Ascending aorta (tissue), 2 donors: ENCODE measurements around the gene CENPP. TPM values are rescaled to one million over a fixed set of nuclear protein-coding genes. Genes with fewer than 3 reads are reported as not detected.

Experiments used
- DNase-seq, 2 donors: peaks; one replicate each; pipeline ENCODE4 v3.0.0-alpha.2; 2019; ENCODE audit warnings: low spot score in 2 of 2
- H3K27ac ChIP-seq, 2 donors: fragments of 200-600 bp; sonication (generic); one replicate each; pipeline ENCODE4 v1.5.1; 2016 to 2017; ENCODE audit warnings: mild to moderate bottlenecking in 1 of 2
- H3K27me3 ChIP-seq: fragments of 200-600 bp; sonication (generic); one replicate; pipeline ENCODE4 v1.5.1; 2017
- H3K36me3 ChIP-seq, 2 donors: fragments of 200-600 bp; sonication (generic); one replicate each; pipeline ENCODE4 v1.5.1; 2016
- H3K4me1 ChIP-seq, 2 donors: fragments of 200-600 bp; sonication (generic); one replicate each; pipeline ENCODE4 v1.5.1; 2016 to 2017; ENCODE audit warnings: mild to moderate bottlenecking in 1 of 2
- H3K4me3 ChIP-seq, 2 donors: fragments of 200-600 bp; sonication (generic); one replicate each; pipeline ENCODE4 v1.5.1; 2016 to 2017; ENCODE audit warnings: mild to moderate bottlenecking in 1 of 2
- H3K9me3 ChIP-seq, 2 donors: fragments of 200-600 bp; sonication (generic); one replicate each; pipeline ENCODE4 v1.5.1; 2016
- CTCF ChIP-seq, 3 experiments: fragments of 200-600 bp in 2 of 3; fragments of 450-650 bp in 1 of 3; sonication (generic) in 2 of 3; IDR thresholded peaks; one replicate each; pipeline ENCODE4 v1.5.1; 2016 to 2019; ENCODE audit warnings: antibody characterized with exemption in 3 of 3, mild to moderate bottlenecking in 1 of 3, moderate library complexity in 1 of 3
- intact Hi-C: fragments of 100-400 bp; cut with DNase I; formaldehyde crosslinking; loops from one replicate; pipeline ENCODE4 v1.15.1; 2023
- total RNA-seq: library from RNA; depleted of rRNA; stranded (reverse); fragments of >200 nt; gene quantifications from one replicate; pipeline ENCODE4 v1.1.0, GENCODE V29; 2016

Gene CENPP
- total RNA-seq, 1 donor from 2014 or later = 0.43 TPM

- intact Hi-C loops = no loop called here
- no peak for DNase-seq
- Histone ChIP-seq H3K27me3 (no peaks in the 10 kb centered on the region), H3K4me3 (no peak overlapping the region), H3K4me1 (no peaks in the 10 kb centered on the region), H3K36me3 (no peaks in the 10 kb centered on the region), H3K9me3 (no peaks in the 10 kb centered on the region), H3K27ac (no peak overlapping the region)
- no peak for TF ChIP-seq CTCF (IDR thresholded peaks at IDR 0.05)
Observed at GRCh38 chr9:92432350-92432749, 106.6 kb downstream of the CENPP start.

- no peaks in the 10 kb centered on the region for H3K27me3 ChIP-seq
- intact Hi-C loops = no loop called here
Observed at GRCh38 chr9:92432972-92433548, 107.3 kb downstream of the CENPP start.

GRCh38 chr9:92435263-92435662 is 109.5 kb downstream of the CENPP start:
- Histone ChIP-seq H3K4me1 (peaks cover 0 to 14% of the 10 kb centered on the region in 2 donors), H3K36me3 (no peaks in the 10 kb centered on the region), H3K27ac (no peak overlapping the region), H3K9me3 (no peaks in the 10 kb centered on the region), H3K27me3 (no peaks in the 10 kb centered on the region), H3K4me3 (no peak overlapping the region)
- intact Hi-C loops = no loop called here
- DNase-seq = no peak
- no peak for TF ChIP-seq CTCF (IDR thresholded peaks at IDR 0.05)

More at GRCh38 chr9:92432972-92433548, 107.3 kb downstream of the CENPP start:
- H3K4me1 ChIP-seq = no peaks in the 10 kb centered on the region
- no peak overlapping the region for H3K4me3 ChIP-seq
- H3K9me3 ChIP-seq = no peaks in the 10 kb centered on the region
- H3K36me3 ChIP-seq = no peaks in the 10 kb centered on the region
- no peak for DNase-seq
- H3K27ac ChIP-seq = no peak overlapping the region
- no peak for TF ChIP-seq CTCF (IDR thresholded peaks at IDR 0.05)

GRCh38 chr9:92438900-92439526 is 113.3 kb downstream of the CENPP start:
- intact Hi-C loops = loop anchor here (2.0 kb wide), 3 partner anchors 96 to 326 kb away; partner anchors contain the start of genes BICD2, CENPP and NOL8
- Histone ChIP-seq H3K4me3 (no peak overlapping the region), H3K27me3 (no peaks in the 10 kb centered on the region), H3K36me3 (no peaks in the 10 kb centered on the region), H3K4me1 (peaks cover 0 to 14% of the 10 kb centered on the region in 2 donors), H3K27ac (no peak overlapping the region), H3K9me3 (no peaks in the 10 kb centered on the region)
- DNase-seq = no peak
- TF ChIP-seq CTCF (IDR thresholded peaks at IDR 0.05) = peak; percentile 18 to 55 (median 51)

- intact Hi-C loops = loop anchor here (2.0 to 5.0 kb wide), 4 partner anchors 97 to 325 kb away; partner anchors contain the start of genes BICD2, CENPP and NOL8
- Histone ChIP-seq H3K9me3 (no peaks in the 10 kb centered on the region), H3K4me1 (peaks cover 0 to 14% of the 10 kb centered on the region in 2 donors), H3K27ac (no peak overlapping the region), H3K36me3 (no peaks in the 10 kb centered on the region), H3K27me3 (no peaks in the 10 kb centered on the region), H3K4me3 (no peak overlapping the region)
- DNase-seq = no peak
- no peak for TF ChIP-seq CTCF (IDR thresholded peaks at IDR 0.05)
Observed at GRCh38 chr9:92439921-92440750, 114.4 kb downstream of the CENPP start.
